NT2/D1 (cell line): Measurements from ENCODE around the gene RNF212.

Experiments
- SUZ12 ChIP-seq: IDR thresholded peaks from 2 replicates; pipeline ENCODE4 v1.6.1; 2011; ENCODE audit not compliant: insufficient read length, insufficient read depth; ENCODE audit errors: extremely low read depth
- ZNF274 ChIP-seq: IDR thresholded peaks from 2 replicates; pipeline ENCODE4 v1.6.1; 2011; ENCODE audit warnings: mild to moderate bottlenecking, low read depth, low read length

DNA sequence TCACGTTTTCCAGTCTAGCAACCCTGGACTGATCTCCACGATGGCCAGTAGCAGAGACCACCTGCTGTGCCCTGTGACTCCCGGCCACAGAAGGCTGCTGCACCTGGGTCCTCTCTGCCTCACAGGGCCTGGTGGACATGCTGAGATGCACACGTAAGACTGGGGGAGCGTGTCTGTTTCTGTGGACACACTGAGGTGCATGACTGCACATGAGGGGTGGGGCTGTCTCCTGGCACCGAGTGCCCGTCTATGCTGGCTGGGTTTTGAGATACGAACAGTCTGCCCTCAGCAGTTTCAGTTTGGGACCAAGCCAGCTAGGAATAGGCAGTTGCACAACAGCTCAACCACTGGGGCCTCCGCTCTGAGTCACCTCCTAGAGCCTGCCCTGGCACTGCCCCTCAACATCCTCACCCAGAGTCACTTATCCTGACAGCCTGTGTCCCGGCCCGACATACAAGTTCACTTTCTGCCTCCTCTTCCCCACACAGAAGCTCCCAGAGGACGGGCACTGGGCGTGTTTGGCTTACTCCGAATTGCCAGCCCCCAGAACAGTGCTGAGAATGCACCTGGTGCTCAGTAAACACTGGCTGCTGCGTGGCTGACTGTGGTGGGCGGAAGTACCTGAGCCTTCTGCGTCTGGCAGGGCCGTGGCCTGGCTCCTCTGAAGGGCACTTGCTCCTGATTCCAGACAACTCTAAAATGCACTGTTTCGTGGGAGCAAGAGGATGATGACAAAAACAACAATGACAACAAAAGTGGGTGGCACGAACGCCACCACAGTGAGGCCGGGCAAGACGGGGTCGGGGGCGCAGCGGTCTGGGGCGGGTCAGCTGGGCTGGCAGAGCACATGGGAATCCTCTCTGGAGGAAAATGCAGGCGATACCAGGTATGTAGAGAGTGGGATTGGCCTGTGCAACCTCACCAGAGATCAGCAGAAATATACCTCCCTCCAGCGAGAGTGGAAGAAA is 30.9 kb downstream of the RNF212 start:
- TF ChIP-seq SUZ12 (no peak), ZNF274 (no peak)
